Heart right ventricle (tissue), 16 donors: Measurements from ENCODE around the gene SUGP2. TPM values are rescaled to one million over a fixed set of nuclear protein-coding genes. Genes with fewer than 3 reads are reported as not detected.

Experiments used
- ATAC-seq, 8 donors: fragments of 200-7000 bp; cut with Tn5 transposase; one replicate each; pipeline ENCODE4 v1.9.1; 2020; ENCODE audit warnings: mild to moderate bottlenecking in 8 of 8, moderate library complexity in 8 of 8, moderate number of reproducible peaks in 1 of 8
- DNase-seq, 2 donors: peaks; one replicate each; pipeline ENCODE4 v3.0.0-alpha.2; 2020
- H3K27ac ChIP-seq, 10 donors: fragments of 200-600 bp; sonication (generic) in 2 of 10; one replicate each; pipeline versions ENCODE4 v1.5.0 to v1.8.0; 2020 to 2022; ENCODE audit warnings: mild to moderate bottlenecking in 3 of 10
- H3K27me3 ChIP-seq, 7 donors: fragments of 200-600 bp; one replicate each; pipeline ENCODE4 v1.8.0; 2021 to 2022; ENCODE audit warnings: mild to moderate bottlenecking in 2 of 7
- H3K36me3 ChIP-seq, 9 donors: fragments of 200-600 bp; sonication (generic) in 1 of 9; one replicate each; pipeline versions ENCODE4 v1.5.0 to v1.8.0; 2020 to 2022; ENCODE audit warnings: mild to moderate bottlenecking in 2 of 9
- H3K4me1 ChIP-seq, 9 donors: fragments of 200-600 bp; sonication (generic) in 1 of 9; one replicate each; pipeline versions ENCODE4 v1.5.0 to v1.8.0; 2020 to 2022; ENCODE audit warnings: mild to moderate bottlenecking in 4 of 9
- H3K4me3 ChIP-seq, 10 donors: fragments of 200-600 bp; sonication (generic) in 2 of 10; one replicate each; pipeline versions ENCODE4 v1.5.0 to v1.8.0; 2020 to 2022; ENCODE audit warnings: mild to moderate bottlenecking in 7 of 10, moderate library complexity in 2 of 10
- H3K9me3 ChIP-seq, 11 donors: fragments of 200-600 bp in 10 of 11; sonication (generic) in 2 of 11; one replicate each; pipeline versions ENCODE4 v1.5.0 to v1.8.0; 2013 to 2022; ENCODE audit warnings: mild to moderate bottlenecking in 2 of 11, control low read depth in 1 of 11, moderate library complexity in 1 of 11
- CTCF ChIP-seq, 9 donors: fragments of 200-600 bp; sonication (generic) in 2 of 9; IDR thresholded peaks; one replicate each; pipeline versions ENCODE4 v1.5.0 to v1.8.0; 2021 to 2022; ENCODE audit warnings: antibody characterized with exemption in 9 of 9, mild to moderate bottlenecking in 5 of 9, moderate library complexity in 1 of 9
- WGBS, 2 donors: extraction: QIAGEN DNeasy Blood & Tissue Kit; methylation state at CpG; one replicate each; pipeline ENCODE4 v1.1.7; 2013; ENCODE audit warnings: inconsistent platforms in 1 of 2; 5-methylcytosine and 5-hydroxymethylcytosine counted together
- intact Hi-C, 10 donors: fragments of 100-400 bp; cut with DNase I; formaldehyde crosslinking; loops; one replicate each; pipeline versions ENCODE4 v1.11.1 to v1.14.2; 2022
- polyA plus RNA-seq, 2 donors: library from polyadenylated mRNA; stranded (reverse); fragments of 200-250 nt; gene quantifications; one replicate each; pipeline ENCODE4 v1.2.3, GENCODE V29; 2013
- total RNA-seq, 10 donors: library from RNA; stranded (reverse); fragmentation: NEBNext Ultra II Directional in 3 of 10; extraction: Animal tissue kit (Norgen Biotek cat#: 25700) in 3 of 10; gene quantifications; one replicate each; pipeline versions ENCODE4 v1.2.1 to v1.2.4, GENCODE V29; 2021 to 2023
- donor health status: Arrhythmogenic right ventricular cardiomyopathy.
- donor health status: ischemic (EF 13 %, LVEDD 7.1; RV severe dilation, severe dysfunction).
- donor health status: healthy with polysubstance abuse.
- donor health status: DM: no; HTN: yes; CAD: no.
- donor health status: DM: no; HTN: no; CAD: no.
- donor health status: ischemic (EF 25% LVEDD 6.9; RV normal size, moderate dysfunction).
- donor health status: ischemic (EF 25% LVEDD 5.7; RV mildly dilated, moderate dysfunction).
- donor health status: healthy.
- donor health status: DM: yes; HTN: yes; CAD: no.
- donor health status: Ischemic cardiomyopathy.
- donor health status: ischemic (EF 35%, LVEDD 5.7; RV mildly dilated, moderate dysfunction).
- donor health status: nonischemic (EF 11% LVEDD 7.7; RV severe dilation, severe dysfunction).
- donor health status: DM: yes; HTN: yes; CAD: no.
- donor health status: PGD.
- donor health status: ischemic (EF 29% LVEDD 5.4; RV normal size, mild dysfunction).
- donor health status: nonischemic (EF 23%, LVEDD 6.1; RV moderate dilation, normal function).

Gene SUGP2
- total and polyA plus RNA-seq, 12 donors, result 27.2 to 85.2 (median 63.3) TPM

- Histone ChIP-seq H3K27ac (no peak overlapping the region), H3K4me1 (peaks cover 0 to 4% (median 0%) of the 10 kb centered on the region in 9 donors), H3K9me3 (no peaks in the 10 kb centered on the region), H3K36me3 (no peaks in the 10 kb centered on the region), H3K27me3 (no peaks in the 10 kb centered on the region), H3K4me3 (no peak overlapping the region)
- ATAC-seq (no peak), DNase-seq (no peak)
- 85 to 92% methylated on average over 5 of the region's 5 CpGs for WGBS, 2 donors
- intact Hi-C loops, result loop anchor here in 1 of 10 donors (5.0 kb wide), 1 partner anchor 33 kb away; no protein-coding TSS in a partner anchor
- no peak for TF ChIP-seq CTCF (IDR thresholded peaks at IDR 0.05)
Observed at GRCh38 chr19:18948976-18949356, 84.4 kb downstream of the SUGP2 start.

GRCh38 chr19:18948075-18948975 is 85.0 kb downstream of the SUGP2 start:
- Histone ChIP-seq H3K4me1 (peaks cover 0 to 4% (median 0%) of the 10 kb centered on the region in 9 donors), H3K9me3 (no peaks in the 10 kb centered on the region), H3K27ac (no peak overlapping the region), H3K36me3 (no peaks in the 10 kb centered on the region), H3K4me3 (no peak overlapping the region), H3K27me3 (no peaks in the 10 kb centered on the region)
- 76 to 81% methylated on average over 15 of the region's 15 CpGs for WGBS, 2 donors
- DNase-seq (no peak), ATAC-seq (peak in 2 of 8 donors; percentile 19 to 28)
- intact Hi-C loops, result loop anchor here in 1 of 10 donors (5.0 kb wide), 1 partner anchor 34 kb away; no protein-coding TSS in a partner anchor
- no peak for TF ChIP-seq CTCF (IDR thresholded peaks at IDR 0.05)

GRCh38 chr19:18946918-18947317 is 86.4 kb downstream of the SUGP2 start:
- no peaks in the 10 kb centered on the region for H3K4me1 ChIP-seq
- H3K4me3 ChIP-seq, result no peak overlapping the region
- ATAC-seq, result no peak
- H3K27me3 ChIP-seq, result no peaks in the 10 kb centered on the region
- no peak overlapping the region for H3K27ac ChIP-seq
- TF ChIP-seq CTCF (IDR thresholded peaks at IDR 0.05), result no peak
- intact Hi-C loops, result loop anchor here in 1 of 10 donors (5.0 kb wide), 1 partner anchor 35 kb away; no protein-coding TSS in a partner anchor
- no peaks in the 10 kb centered on the region for H3K36me3 ChIP-seq
- no peaks in the 10 kb centered on the region for H3K9me3 ChIP-seq
- WGBS, 2 donors, result 88 to 90% methylated on average over 14 of the region's 14 CpGs
- DNase-seq, result no peak

GRCh38 chr19:18946335-18946734 is 87.0 kb downstream of the SUGP2 start:
- Histone ChIP-seq H3K27me3 (no peaks in the 10 kb centered on the region), H3K4me3 (no peak overlapping the region), H3K9me3 (no peaks in the 10 kb centered on the region), H3K4me1 (peaks cover 0 to 5% (median 2%) of the 10 kb centered on the region in 9 donors), H3K27ac (no peak overlapping the region), H3K36me3 (no peaks in the 10 kb centered on the region)
- ATAC-seq (no peak), DNase-seq (no peak)
- no peak for TF ChIP-seq CTCF (IDR thresholded peaks at IDR 0.05)
- intact Hi-C loops, result loop anchor here in 1 of 10 donors (5.0 kb wide), 1 partner anchor 36 kb away; no protein-coding TSS in a partner anchor
